ENCODE data around the gene PHF12.
"Not testable (repeated sequence)": the region's sequence is repeated elsewhere in the genome, so short reads cannot be mapped to it uniquely, and the experiment has no call there.

The PHF12 gene

GRCh38 chr17:28953444-28954118 is 2.3 kb upstream of the PHF12 start:
- no peak for DNase-seq

GRCh38 chr17:28951991-28952975 is 965 bp upstream of the PHF12 start:
- DNase-seq = peak; percentile 99

DNA sequence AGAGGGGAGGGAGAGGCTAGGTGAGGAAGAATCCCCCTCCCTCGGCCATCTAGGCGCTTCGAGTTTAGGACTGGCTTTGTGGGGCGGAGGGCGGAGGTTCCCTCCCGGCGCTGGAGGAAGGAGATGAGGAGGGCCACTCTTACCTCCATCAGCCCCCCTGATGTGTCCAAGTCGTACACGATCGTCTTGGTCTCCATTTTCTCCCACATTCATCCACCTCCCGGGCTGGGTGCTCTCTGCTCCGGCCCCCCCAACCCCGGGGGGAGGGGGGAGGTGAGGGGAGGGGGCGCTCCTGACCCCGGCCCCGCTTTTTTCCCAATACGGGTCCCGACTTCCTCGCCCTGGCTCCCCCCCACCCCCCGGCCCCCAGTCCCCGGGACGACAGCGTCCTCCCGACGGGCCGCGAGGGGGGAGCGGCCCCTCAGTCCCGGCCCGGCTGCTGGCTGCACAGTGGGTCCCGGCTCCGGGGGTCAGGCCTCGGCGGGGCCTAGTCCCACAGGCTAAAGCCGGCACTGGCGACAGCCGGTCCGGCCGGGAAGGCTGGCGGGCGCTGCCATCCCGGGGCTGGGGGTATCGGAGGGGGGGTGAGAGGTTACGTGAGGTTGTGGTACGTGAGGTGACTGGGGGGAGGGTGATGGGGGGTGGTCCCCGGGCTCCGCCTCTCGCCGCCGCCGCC is 428 bp downstream of the PHF12 start:
- no peak for DNase-seq

DNA sequence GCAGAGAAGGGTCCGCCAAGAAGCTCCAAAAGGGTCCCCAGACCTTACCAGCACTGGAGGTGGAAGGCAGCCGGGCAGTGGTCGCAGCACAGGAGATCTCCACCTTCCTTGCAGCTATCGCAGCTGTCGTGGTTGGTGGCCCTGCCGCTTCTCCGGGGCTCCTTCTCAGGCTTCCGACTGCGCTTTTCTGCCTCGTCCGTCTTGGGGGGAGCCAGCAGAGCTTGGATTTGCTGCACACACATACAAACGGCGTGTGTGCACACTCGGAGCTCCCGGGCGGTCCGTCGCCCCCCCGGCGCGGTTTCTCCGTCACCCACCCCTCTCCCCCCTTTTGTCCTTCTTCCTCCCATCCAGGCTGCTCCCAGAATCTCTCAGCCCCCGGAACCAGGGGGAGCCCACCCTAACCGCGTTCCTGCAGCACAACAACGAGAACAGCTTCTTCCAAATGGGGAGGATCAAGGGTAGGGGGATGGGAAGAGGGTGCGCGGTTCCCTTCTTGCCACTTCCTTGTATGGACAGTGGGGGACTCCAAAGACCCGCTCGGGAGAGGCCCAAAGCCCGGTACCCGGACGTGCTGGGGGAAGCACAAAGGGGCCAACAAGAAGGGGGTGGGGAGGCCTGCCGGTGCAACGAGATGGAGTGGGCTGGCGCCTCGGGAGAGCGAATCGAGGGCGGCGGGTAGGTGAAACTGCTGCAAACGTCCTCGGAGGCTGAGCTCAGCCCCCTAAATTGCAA is 1.1 kb downstream of the PHF12 start:
- DNase-seq = no peak

- peak; percentile 33 for DNase-seq
Measured at GRCh38 chr17:28949185-28950016, 1.9 kb downstream of the PHF12 start.

GRCh38 chr17:28948873-28949184 is 2.5 kb downstream of the PHF12 start:
- DNase-seq = no peak

DNA sequence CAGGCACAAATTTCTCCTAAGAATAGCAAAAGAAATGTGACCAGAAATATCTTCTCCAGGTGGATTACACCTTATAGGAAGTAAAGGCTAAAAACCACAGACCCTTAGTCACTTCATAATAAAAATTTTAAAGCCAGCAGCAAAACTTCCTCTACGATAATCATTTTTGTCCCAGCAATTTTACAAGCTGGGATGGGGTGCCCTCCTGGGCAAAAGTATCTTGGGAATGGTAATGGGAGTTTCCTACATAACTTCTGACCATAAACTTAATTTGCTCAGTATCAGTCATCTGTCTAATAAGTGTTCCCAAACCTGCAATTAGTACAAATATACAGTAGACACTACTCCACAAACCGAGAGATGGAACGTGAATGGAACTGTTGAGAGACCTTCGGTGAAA is 3.0 kb downstream of the PHF12 start:
- no peak for DNase-seq

- no peak for DNase-seq
Measured at GRCh38 chr17:28947639-28948038, 3.7 kb downstream of the PHF12 start.

DNA sequence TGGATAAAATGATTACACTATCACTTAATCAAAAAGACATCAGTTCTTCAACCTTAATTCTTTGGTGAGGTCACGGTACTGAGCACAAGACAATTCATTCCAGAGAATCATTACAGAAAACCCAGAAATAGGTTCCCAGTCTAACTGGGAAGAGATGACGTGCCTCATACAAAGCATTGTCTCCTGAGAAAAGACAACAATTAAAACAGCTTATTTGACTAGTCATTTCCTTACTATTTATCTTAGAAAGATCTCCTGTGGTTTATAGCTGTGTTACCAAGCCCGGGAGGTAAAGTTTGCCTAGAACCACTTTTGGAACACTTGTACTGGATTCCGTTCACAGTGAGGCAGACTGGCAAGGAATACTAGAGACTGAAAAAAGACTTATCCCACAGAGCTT is 5.1 kb downstream of the PHF12 start:
- DNase-seq = no peak

- no peak for DNase-seq
Measured at GRCh38 chr17:28944862-28945741, 6.2 kb downstream of the PHF12 start.

DNA sequence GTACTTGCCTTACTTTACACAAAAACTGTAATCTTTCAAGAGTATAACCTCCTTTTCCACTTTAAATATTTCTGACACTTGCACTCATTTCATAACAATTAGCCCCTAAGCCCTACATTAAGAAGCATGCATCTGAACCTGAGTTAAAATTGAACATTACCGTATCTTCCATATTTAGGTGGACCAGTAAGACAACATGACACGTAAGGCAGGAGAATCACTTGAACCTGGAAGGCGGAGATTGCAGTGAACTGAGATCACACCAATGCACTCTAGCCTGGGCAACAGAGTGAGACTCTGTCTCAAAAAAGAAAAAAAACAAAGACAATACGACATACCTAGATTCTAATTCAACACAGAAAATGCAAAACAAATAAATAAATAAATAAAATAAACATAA is 7.0 kb downstream of the PHF12 start:
- no peak for DNase-seq

DNA sequence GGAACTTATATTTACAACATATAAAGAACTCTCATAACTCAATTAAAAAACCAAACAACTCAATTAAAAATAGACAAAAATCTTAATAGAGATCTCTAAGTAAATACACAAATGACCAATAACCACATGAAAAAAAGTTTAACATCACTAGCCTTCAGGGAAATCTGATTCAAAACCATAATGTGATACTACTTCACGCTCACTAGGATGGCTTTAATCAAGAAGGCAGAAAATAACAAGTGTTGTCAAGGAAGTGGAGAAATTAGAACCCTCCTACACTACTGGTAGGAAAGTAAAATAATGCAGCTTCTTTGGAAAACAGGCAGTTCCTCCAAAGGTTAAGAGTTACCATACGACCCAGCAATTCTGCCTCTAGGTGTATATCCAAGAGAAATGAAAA is 8.4 kb downstream of the PHF12 start:
- no peak for DNase-seq

GRCh38 chr17:28941251-28941650 is 10.1 kb downstream of the PHF12 start:
- no peak for DNase-seq

- no peak for DNase-seq
Measured at GRCh38 chr17:28940675-28941074, 10.6 kb downstream of the PHF12 start.

- no peak for DNase-seq
Measured at GRCh38 chr17:28940142-28940541, 11.2 kb downstream of the PHF12 start.

- no peak for DNase-seq
Measured at GRCh38 chr17:28938552-28938951, 12.8 kb downstream of the PHF12 start.

DNA sequence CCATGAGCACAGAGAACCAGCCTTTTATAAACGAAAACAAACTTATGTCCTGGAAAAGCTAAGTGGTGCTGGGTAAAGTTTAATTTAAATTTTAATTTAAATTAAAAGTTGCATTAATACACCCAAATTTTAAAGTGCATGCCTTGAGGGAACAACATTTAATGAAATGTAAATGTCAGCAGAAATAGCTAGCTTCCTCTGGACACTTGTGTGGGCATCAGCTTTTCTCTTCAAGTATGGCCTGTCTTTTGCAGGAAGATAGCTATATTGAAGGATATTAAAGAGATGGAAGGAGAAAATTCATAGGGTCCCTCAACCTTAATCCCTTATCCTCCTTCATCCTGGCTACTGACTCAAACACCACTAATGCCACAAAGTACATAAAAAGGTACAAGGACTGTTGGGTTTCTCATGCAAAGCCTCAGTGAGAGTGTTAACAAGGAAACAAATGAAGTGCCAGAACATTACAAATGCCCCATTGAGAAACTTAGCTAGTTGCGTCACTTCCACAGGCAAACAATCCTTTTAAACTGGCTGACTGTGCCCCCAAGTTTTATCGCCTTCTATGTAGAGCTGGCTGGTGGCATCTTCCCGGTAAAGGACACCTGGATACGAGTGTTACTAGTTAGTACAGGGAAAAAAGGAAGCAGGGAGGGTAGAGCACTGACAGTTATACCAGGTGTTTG is 14.1 kb downstream of the PHF12 start:
- no peak for DNase-seq

DNA sequence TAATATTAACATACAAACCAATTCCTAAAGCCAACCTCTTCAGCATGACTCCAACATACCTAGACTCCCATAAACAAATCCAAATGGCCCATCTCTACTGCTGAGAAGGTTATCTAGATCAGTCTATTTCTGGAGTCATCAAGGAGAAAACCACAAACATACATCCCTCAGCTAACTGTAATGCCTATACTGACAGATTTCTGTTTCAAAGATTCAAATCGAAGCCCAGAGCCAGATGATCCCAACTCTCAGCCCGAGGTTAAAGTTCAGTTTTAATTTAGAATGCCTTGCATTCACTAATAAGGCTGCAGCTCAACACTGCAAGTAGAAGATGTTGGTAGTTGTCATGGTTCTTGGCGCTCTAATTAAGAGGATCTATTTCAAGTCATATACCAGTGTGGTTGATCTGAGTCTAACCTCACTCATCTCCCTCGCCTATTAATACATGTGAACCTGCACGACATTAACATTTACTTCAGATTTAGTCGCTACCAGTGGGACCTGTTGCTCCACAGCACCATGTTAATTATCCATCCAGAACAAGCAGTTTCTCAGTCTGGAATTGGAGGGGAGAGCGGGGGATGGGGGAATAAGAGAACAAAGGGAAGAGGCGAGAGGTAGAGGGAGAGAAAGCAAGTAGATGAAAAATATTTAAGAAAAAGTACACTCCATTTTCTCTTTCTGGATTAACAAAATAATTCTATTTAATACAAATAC is 15.4 kb downstream of the PHF12 start:
- no peak for DNase-seq

DNA sequence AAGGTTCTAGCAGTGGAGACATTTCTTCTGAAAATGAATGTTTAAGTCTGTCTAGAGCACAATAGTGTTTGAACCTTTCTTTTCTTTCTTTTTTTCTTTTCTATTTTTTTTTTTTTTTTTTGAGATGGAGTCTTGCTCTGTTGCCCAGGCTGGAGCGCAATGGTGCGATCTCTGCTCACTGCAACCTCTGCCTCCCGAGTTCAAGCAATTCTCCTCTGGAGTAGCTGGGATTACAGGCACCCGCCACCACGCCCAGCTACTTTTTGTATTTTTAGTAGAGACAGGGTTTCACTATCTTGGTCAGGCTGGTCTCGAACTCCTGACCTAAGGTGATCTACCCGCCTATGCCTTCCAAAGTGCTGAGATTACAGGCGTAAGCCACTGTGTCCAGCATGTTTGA is 16.8 kb downstream of the PHF12 start:
- not testable (repeated sequence) for DNase-seq

DNA sequence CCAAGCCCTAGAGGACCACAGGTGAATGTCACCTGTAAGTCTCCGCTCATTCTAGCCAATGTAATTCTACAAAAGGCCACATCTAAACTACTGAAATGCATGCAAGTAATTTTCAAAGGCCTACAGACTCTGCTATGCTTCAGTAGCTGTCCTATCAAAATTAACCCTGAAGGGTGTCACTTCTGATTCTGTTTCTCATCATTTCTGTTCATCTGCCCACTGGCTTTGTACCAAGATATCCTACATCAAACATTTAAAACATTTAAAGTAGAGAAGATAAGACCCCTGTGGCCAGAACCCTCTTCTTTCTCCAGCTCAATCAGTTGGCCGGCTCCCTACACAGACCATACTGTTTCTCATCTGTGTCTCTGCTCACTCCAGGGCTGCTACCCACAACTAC is 21.5 kb downstream of the PHF12 start:
- no peak for DNase-seq

Data from NCI-H510A (cell line).